ENCODE results near the gene USH2A.

DNA sequence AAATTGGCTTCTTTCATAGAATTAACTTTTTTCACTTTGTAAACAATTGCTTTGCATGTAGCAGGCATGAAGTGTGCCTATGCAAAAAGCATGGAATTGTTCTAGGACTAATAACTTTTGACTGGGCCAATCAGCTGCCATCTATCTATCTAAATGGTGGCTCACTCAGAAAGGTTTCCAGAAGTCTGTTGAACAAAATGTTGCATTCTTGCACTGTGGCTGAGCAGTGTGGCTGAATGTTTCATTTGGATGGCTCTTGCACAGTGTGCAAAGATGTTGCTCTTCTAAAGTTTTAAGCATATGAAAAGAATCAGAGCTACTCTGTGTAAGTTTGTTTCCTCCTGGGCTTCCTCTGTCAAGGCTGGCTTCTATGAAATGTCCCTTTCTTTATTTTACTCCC, 642.6 kb downstream of the USH2A start:
- TF ChIP-seq, protein P1, sequence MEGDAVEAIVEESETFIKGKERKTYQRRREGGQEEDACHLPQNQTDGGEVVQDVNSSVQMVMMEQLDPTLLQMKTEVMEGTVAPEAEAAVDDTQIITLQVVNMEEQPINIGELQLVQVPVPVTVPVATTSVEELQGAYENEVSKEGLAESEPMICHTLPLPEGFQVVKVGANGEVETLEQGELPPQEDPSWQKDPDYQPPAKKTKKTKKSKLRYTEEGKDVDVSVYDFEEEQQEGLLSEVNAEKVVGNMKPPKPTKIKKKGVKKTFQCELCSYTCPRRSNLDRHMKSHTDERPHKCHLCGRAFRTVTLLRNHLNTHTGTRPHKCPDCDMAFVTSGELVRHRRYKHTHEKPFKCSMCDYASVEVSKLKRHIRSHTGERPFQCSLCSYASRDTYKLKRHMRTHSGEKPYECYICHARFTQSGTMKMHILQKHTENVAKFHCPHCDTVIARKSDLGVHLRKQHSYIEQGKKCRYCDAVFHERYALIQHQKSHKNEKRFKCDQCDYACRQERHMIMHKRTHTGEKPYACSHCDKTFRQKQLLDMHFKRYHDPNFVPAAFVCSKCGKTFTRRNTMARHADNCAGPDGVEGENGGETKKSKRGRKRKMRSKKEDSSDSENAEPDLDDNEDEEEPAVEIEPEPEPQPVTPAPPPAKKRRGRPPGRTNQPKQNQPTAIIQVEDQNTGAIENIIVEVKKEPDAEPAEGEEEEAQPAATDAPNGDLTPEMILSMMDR (IDR thresholded peaks at IDR 0.05): no peak
- TF ChIP-seq POLR2A (IDR thresholded peaks at IDR 0.05) (no peak), POLR2AphosphoS5 (IDR thresholded peaks at IDR 0.05) (no peak)

Measured in gastroesophageal sphincter (tissue), 3 donors.